NCI-H128 (cell line): Measurements from ENCODE around the gene SUPT4H1.
"Not testable (repeated sequence)": the region's sequence is repeated elsewhere in the genome, so short reads cannot be mapped to it uniquely, and the experiment has no call there.

ENCODE experiments used
- DNase-seq: peaks from one replicate; lab custom pipeline; 2025; ENCODE audit not compliant: unreplicated experiment; lab: John Stamatoyannopoulos, UW

SUPT4H1 gene

DNA sequence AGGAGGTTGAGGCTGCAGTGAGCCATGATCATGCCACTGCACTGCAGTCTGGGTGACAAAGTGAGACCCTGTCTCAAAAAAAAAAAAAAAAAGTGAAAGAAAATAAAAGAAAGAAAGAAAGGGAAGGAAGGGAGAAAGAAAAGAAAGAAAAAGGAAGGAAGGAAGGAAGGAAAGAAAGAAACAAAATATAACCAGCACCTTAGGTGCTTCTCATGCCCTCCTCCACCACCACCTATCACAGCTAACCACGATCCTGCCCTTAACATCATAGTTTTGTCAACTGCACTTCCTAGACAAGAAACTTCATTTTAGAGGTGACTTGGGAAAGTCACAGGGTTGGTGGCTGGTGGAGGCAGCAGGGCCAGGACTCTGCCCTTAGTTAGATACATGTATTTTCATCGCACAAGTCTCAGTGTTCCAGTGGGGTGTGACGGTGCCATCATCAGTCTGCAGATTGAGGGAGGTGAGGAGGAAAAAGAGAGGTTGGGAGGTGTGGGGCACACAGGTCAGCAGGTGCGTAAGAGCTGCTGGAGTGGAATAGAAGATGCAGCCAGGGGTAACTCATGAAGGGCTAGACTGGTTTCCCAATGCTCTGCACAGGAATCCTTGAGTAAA lies 10.0 kb downstream of the SUPT4H1 start:
- DNase-seq: no peak

DNA sequence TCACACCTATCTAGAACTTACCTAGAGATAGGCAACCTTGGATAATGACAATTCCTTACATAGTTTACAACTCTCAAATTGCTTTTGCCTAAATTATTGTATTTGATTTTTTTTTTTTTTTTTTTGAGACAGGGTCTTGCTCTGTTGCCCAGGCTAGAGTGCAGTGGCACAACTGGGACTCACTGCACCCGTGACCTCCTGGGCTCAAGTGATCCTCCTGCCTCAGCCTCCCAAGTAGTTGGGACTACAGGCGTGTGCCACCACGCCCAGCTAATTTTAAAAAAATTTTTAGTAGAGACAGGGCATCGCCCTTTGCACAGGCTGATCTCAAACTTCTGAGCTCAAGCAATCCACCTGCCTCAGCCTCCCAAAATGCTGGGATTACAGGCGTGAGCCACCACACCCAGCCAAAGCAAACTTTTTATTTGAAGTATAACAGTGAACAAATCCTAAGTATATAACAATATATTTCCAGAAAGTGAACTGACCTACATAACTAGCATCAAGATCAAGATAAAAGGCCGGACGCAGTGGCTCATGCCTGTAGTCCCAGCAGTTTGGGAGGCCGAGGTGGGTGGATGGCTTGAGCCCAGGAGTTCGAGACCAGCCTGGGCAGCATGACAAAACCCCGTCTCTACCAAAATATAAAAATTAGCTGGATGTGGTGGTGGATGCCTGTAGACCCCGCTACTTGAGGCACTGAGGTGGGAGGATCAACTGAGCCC lies 10.7 kb downstream of the SUPT4H1 start:
- not testable (repeated sequence) for DNase-seq

DNA sequence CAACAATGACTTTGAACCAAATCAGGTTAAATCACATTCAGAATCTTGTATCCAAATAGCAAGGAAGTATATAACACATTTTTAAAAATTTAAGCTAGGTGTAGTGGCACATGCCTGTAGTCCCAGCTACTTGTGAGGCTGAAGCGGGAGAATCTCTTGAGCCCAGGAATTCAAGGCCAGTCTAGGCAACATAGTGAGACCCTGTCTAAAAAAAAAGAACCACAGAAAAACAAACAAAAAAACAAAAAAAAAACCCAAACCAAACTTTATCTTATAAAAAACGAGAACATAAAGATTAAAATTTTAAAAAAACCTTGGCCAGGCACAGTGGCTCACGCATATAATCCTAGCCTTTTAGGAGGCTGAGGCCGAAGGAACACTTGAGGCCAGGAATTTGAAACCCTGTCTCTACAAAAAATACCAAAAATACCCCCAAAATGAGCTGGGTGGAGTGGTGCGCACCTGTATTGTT lies 11.6 kb downstream of the SUPT4H1 start:
- no peak for DNase-seq

DNA sequence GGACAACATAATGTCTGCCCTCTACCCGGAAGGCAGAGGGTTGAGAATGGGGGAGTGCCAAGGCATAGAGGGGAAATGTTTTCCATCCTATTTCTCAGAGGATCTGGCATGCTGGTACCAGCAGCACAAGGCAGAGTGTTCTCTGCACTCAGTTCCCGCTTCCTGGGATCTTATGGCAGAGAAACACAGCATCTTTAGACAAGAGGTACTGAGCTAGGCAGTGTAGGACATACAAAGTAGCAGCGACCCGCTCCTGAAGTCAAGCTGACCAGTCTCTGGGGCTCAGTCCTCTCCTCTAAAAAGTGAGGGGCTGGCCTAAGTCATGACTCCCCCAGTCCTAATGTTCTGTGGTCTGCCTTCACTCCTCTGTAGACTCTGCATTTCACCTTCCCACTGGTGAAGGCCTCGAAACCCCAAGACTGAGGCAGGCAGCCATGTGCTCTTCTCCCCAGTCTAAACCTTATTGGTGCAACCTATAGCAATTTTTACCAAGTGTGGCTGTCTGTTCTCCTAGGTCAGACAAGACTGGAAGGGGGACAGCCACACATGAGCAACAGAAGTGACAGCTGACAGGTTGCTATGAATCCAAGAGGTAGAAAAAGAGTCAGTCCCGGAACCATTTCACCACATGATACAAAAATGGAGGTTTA lies 12.1 kb downstream of the SUPT4H1 start:
- no peak for DNase-seq

DNA sequence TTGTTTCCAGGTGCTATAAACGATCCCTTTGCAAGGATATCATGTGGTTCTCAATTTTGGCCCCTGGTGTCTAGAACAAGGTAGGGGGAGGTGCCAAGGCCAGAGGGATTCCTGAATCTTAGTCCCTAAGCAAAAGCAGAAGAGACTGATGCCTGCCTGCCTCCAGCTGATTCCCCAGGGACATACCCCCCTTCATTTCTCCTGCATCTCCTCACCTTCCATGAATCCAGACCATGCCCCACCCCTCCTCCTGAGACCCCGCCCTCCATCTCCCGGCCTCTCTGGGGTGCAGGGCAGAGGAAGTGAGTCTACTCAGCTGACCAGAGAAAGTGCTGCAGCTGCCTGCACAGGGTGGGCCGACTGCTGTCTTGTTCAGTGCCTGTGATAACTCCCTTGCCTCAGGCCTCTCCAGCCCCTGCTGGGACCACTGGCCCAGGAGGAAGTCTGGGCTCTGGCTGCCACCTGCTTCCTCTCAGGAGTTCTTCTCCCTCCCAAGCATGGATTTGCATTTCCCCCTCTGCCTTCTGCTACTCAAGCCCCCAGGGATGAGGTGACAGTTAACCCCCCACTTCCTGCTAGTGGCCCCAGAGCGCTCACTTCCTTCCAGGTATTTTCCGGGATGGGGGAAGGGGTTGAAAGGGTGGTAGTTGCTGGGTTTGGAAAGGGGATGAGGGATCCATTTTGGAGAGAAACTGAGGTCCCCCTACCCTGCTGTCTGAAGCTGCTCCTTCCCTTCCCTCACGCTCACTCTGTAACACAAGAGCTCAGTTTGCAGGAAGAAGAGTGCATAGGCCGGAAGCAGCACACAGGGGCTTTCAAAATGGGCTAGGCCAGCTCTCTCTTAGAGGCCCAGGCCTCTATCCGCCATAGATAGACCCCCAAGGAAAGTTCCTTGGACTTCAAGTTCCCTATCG lies 12.9 kb downstream of the SUPT4H1 start:
- no peak for DNase-seq

DNA sequence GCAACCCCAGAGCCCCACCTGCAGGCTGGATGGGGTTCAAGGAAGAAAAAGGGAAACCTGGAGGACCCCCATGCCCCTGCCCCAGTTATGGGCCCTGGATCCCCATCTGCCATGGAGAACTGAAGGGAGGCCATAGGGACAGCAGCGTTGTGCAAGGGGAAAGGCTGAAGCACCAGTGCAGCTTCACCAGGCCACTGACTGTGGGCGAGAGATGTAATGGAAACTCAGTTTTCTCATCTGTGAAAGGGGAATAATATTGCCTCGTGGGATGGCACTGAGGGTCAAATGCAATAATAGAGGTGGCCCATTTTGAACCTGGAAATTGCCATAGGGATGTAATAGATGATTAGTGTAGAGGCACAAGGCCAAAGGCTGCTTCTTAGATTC lies 13.6 kb downstream of the SUPT4H1 start:
- no peak for DNase-seq

DNA sequence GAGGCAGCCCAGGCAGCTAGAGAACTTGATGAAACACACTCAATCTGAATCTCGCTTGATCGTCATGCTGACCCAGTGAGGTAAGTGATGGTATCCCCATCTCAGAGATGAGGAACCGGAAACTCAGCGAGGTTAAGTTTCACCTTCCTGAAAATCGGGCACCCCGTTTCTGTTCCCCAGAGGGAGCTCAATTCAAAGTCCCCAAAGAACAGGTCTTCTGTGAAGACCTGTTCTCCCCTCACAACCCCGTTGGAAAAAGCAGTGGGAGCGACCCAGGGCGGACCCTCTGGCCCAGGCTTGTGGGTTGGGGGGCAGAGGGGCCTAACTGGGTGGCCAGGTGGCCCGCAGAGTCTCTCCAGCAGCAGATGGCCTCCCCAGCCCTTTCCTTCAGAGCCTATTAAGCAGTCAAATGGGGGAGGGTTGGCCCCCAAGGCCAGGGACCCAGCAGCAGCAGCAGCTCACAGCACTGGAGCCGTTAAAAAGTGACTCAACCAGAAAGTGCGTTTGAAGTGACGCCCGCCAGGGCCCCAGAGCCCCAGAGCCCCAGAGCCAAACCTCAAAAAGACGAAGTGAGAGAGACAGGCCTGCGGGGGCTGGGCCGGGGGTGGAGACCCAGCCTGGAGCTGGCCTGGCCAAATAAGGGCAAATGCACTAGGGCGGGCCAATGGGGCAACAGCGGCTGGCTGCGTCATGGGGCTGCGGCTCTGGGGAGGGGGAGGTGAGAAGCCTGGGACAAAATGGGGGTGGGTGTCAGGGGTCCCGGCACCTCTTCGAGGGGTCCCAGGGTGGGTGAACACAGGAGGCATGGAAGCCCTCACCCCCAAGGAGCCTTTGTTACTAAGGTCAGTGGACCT lies 14.2 kb downstream of the SUPT4H1 start:
- DNase-seq: no peak

DNA sequence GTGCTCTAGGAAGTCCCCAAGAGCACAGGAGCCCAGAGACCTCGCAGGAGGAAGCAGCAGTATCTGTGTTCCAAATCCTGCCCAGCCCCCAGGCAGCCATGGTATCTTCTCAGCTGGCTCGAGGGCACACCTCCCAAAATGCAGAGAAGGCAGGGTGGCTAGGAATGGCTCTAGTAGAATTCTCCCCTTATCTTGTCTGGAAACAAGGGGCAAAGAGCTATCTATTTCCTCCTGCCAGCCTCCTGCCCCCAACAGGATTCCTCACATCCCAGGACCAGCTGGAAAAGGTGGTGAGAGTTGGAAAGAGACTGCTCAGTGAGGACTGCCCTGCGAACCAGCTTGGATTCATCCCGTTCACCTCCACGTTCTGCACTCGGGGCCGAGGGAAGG lies 14.8 kb downstream of the SUPT4H1 start:
- no peak for DNase-seq

DNA sequence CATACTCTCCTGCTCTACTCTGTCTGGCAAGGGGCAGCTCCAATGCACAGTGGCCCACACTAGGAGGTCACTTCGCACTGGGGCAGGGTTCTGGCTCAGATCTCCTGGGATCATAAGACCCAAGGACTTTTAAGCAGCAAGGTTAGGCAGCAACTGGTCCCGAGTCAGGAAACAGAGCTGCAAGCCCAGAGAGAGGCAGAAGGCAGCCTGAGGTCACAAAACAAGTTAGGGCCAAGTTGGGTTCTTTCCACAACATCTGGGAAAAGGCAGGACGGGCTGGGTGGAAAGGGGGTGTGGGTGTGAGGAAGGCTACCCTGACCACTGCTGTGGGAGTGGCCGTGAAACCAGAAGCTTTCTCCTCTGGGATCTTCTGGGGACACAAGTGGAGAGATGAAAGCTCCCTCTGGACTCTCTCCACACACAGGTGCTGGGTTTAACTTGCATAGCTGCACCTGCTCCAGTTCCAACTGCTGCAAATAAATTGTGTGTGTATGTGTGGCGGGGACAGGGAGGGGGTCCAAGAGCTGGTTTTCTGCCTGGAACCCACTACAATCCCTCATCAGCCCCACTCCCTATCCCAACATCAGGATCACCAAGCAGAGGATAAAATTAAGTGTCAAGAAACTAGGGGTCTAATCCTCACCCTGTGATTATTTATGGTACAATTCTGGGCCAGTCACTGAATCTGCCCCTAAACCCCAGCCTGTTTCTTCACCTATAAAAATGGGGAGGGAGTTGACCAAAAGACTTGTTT lies 15.4 kb downstream of the SUPT4H1 start:
- no peak for DNase-seq

DNA sequence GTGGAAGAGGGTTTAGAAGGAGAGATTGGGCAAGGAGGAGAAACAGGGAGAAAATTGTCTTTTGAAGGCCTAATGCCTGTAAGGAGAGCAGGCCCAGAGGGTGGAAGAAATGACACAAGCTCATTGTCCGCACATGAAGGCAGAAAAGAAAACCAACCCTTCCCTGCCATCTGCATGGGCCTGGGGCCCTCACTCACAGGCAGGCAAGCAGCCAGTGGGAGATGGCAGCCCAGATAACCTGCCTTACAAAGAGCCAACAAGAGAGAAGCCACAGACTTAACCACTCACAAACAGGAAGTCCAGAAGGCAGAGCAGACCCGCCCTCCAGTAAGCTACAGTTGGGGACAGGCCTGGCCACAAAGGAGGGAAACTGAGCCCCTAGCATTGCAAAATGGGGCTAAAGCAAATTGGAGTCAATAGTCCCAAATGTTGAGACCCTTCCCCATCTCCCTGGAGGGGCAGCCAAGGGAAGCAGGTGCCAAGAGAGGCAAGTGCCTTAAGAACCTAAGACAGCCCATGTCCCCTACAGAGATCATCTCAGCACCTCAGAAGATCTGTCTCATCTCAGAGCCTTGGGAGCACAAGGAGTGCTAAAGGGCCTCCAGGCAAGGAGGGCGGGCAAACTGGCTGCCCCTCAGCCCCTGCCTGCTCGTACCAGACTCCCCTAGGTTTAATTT lies 16.1 kb downstream of the SUPT4H1 start:
- no peak for DNase-seq

DNA sequence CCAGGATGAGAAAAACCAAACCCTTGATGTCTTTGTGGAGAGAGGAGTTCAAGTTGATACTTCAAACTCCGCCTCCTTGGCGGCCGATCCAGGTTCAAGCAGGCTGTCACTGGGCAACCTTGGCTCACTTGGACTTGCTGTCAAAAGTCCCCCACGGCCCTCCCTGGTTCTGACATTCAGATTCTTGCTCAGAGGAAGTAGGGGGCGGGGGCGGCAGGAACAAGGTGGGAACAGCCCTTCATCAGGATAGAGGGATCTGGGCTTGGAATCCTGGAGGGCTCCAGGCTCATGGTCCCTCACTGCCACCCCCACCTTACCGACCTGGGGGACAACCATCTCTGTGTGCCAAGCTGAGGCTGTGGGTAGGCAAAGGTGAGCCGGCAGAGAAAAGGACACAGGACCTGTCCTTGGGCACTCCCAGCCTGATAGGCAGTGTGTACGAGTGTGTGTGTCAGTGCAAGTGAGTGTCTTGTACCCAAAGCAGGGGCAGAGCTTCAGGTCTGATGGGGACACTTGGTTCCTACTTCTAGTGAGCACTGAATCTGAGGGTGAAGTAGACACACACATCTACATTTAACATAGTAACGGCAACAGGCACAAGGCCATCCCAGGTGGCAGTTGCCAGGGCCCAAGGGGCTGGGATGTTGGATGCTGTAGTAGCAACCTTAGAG lies 16.8 kb downstream of the SUPT4H1 start:
- DNase-seq: no peak

DNA sequence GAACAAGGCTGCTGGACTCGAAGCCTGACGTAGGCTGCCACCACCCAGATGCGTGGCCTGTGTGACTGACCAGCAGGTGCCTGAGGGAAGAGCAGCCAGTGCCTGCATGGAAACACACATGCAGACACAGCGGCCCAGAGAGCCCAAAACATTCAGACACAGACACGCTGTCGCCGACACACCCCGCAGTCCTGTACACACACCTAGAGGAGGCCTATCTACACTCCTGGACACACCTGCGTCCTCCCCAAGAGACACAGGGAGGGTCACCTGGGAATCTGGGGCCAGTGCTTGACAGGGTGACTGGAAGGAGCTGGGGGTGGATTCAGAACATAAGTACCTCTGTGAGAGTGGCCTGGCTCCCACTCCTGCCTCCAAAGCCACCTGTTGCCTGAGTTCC lies 17.3 kb downstream of the SUPT4H1 start:
- DNase-seq: no peak

DNA sequence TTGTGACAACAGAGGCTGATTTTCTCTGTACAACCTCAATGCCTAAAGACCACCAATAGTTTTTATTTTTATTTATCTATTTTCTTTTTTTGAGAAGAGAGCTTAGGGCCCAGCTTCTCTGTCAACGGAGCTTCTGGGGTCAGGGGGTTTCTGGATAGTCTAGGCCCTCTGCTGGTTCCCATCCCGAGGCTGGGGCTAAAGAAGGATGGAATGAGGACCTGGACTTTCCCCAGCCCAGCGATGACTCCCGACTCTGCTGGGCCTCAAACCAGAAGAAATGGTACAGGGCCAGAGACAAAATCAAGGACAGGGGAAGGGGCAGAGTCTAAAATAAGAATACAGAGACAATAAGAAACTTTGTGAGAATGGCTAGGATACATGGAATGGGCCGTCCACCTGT lies 17.7 kb downstream of the SUPT4H1 start:
- DNase-seq: no peak

DNA sequence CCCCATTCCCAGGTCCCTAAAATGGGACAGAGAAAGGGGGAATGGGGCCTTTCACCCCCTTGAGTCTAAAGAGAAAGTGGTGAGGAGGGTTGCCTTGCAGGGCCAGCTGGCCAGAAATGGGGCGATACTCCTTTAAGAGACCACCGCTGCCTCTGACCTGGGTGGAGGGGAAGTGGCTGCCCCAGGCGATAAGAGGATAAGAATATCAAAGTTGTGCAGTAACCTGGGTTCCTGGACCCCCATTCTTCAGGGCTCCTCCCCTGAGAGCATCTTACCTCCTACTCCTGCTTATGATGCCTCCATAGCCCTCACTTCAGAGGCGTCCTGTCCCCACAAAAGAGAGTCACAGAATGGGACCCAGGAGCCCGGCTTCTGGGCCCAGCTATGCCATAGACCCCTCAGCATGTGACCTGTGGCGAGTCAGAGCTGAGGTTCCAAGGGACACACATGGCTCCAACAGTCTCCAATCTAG lies 18.2 kb downstream of the SUPT4H1 start:
- DNase-seq: no peak

DNA sequence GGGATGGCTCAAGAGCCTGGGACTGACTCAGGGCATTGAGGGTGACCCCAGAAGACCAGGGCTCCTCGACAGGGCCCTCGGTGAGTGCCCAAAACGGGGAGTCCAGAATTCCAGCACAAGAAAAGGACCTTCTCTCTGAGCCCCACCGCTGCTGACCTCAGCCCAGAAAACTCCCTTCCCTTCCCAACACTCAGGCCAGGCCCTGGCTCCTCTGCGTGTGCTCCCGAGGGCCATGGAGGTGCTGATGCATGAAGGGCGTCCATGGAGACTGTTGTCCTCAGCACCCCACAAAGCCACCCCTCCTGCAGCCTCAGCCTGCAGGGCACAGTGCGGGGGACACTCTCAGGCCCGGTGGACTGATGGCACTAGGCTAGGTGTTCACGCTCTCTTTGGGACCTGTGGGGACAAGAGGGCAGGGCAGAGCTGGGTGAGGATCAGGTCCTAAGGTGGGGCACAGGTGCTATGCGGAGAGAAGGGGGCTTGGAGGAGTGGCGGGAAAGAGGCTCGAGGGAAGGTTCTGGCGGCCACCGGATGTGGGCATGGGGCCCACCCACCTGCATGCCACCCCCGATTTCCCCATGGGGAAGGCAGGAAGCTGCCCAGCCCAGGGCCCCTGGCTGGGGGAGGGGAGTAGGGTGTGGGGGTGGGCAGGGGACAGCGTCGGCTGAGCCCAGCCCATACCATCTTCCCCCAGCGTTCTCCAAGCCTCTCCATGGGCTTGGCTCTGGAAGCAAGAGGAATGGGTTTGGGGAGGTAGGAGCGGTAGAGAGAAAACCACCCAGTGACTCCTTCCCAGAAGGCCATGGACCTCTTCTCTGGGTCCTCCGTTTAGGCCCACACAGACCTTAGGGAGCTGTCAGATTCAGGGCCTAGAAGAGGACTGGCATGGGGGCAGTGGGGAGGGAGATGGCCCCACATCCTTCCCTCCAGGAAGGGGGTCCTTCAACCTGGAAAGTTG lies 18.9 kb downstream of the SUPT4H1 start:
- DNase-seq: no peak

DNA sequence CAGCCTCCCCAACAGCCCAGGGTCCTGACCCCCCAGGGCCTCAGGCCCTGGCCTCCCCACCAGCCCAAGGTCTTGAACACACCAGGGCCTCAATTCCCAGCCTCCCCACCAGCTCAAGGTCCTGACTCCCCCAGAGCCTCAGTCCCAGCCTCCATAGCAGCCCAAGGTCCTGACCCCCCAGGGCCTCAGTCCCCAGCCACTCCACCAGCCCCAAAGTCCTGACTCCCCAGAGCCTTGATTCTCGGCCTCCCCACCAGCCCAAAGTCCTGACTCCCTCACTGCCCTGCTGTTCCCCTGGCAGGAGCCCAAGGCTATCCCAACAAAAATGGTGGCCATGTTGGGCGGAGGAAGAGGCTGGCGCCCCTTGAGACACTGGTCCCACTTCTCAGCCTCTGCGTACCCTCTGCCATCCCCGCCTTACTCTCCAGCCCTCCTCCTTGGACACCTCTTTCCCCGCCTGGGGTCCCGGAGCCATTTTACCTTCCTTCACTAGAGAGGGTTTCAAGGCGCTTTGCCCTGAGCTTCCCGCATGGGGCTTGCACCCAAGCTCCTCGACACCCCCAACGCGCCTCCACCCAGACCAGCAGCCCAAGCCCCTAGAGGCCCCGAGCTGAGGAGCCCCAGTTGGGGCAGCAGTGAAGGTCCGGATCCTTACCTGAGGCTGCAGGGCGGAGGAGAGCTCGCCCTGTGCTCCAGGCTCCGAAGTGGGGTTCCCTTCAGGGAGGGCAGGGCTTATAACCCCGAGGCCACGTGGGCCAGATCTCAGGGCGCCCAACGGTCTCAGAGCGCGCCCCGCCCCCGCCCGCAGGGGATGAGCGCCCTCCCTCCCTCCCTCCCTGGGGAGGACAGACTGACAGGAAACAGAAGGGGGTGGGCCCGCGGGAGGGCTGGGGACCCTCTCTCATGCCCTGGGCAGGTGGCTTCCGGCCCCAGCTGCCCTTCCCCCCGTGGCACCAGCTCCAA lies 19.9 kb downstream of the SUPT4H1 start:
- no peak for DNase-seq
